Liver (tissue), 9 donors: ENCODE measurements around the gene CPNE5. TPM values are rescaled to one million over a fixed set of nuclear protein-coding genes. Genes with fewer than 3 reads are reported as not detected.
"Not testable (repeated sequence)": the region's sequence is repeated elsewhere in the genome, so short reads cannot be mapped to it uniquely, and the experiment has no call there.

ENCODE experiments used
- DNase-seq: peaks from one replicate; pipeline ENCODE4 v3.0.0-alpha.2; 2017; ENCODE audit warnings: low spot score
- H3K27ac ChIP-seq, 2 donors: one replicate each; pipeline ENCODE4 v1.7.0; 2013; ENCODE audit warnings: inconsistent platforms in 2 of 2, low read length in 2 of 2, control low read depth in 1 of 2, low read depth in 1 of 2, mild to moderate bottlenecking in 1 of 2
- H3K27me3 ChIP-seq, 4 donors: one replicate each; pipeline versions ENCODE4 v1.6.1 to v1.7.0; 2013; ENCODE audit warnings: low read length in 3 of 4, inconsistent platforms in 1 of 4, mild to moderate bottlenecking in 1 of 4, moderate library complexity in 1 of 4; ENCODE audit not compliant: control insufficient read depth in 4 of 4, insufficient read depth in 4 of 4
- H3K36me3 ChIP-seq, 4 donors: one replicate each; pipeline versions ENCODE4 v1.6.1 to v1.7.0; 2013; ENCODE audit warnings: low read length in 3 of 4, mild to moderate bottlenecking in 3 of 4, low read depth in 1 of 4, moderate library complexity in 1 of 4; ENCODE audit not compliant: control insufficient read depth in 4 of 4, insufficient read depth in 3 of 4
- H3K4me1 ChIP-seq, 4 donors: one replicate each; pipeline versions ENCODE4 v1.6.1 to v1.7.0; 2013; ENCODE audit warnings: low read length in 3 of 4, mild to moderate bottlenecking in 3 of 4, moderate library complexity in 1 of 4; ENCODE audit not compliant: control insufficient read depth in 4 of 4, insufficient read depth in 4 of 4
- H3K4me3 ChIP-seq, 3 donors: one replicate each; pipeline versions ENCODE4 v1.6.1 to v1.7.0; 2013; ENCODE audit warnings: low read length in 3 of 3, control low read depth in 1 of 3, low read depth in 1 of 3, mild to moderate bottlenecking in 1 of 3
- H3K9ac ChIP-seq, 2 donors: one replicate each; pipeline ENCODE4 v1.7.0; 2013; ENCODE audit warnings: low read length in 2 of 2, mild to moderate bottlenecking in 2 of 2, moderate library complexity in 2 of 2, control low read depth in 1 of 2, low read depth in 1 of 2
- H3K9me3 ChIP-seq, 4 donors: one replicate each; pipeline versions ENCODE4 v1.6.1 to v1.7.0; 2013; ENCODE audit warnings: low read length in 3 of 4; ENCODE audit not compliant: control insufficient read depth in 4 of 4
- ATF3 ChIP-seq: IDR thresholded peaks from 2 replicates; pipeline ENCODE4 v1.6.1; 2016; ENCODE audit warnings: antibody characterized with exemption
- CTCF ChIP-seq: fragments of 150-350 bp; IDR thresholded peaks from 2 replicates; pipeline ENCODE4 v1.5.1; 2017; ENCODE audit warnings: improper control_type of control experiment, low read depth, low read length; ENCODE audit not compliant: missing input control
- EGR1 ChIP-seq, 2 donors: IDR thresholded peaks; 2 replicates each; pipeline ENCODE4 v1.6.1; 2016 to 2018; ENCODE audit warnings: antibody characterized with exemption in 2 of 2, low read depth in 2 of 2
- FOXA1 ChIP-seq: IDR thresholded peaks from 2 replicates; pipeline ENCODE4 v1.6.1; 2016; ENCODE audit warnings: antibody characterized with exemption
- FOXA2 ChIP-seq: IDR thresholded peaks from 2 replicates; pipeline ENCODE4 v1.6.1; 2016; ENCODE audit warnings: antibody characterized with exemption
- JUND ChIP-seq, 2 donors: IDR thresholded peaks; 2 replicates each; pipeline ENCODE4 v1.6.1; 2016; ENCODE audit warnings: antibody characterized with exemption in 2 of 2
- MAX ChIP-seq: IDR thresholded peaks from 2 replicates; pipeline ENCODE4 v1.6.1; 2016; ENCODE audit warnings: antibody characterized with exemption
- NR2F2 ChIP-seq: IDR thresholded peaks from 2 replicates; pipeline ENCODE4 v1.6.1; 2016; ENCODE audit warnings: antibody characterized with exemption
- RAD21 ChIP-seq, 2 donors: IDR thresholded peaks; 2 replicates each; pipeline ENCODE4 v1.6.1; 2016; ENCODE audit warnings: antibody characterized with exemption in 2 of 2, mild to moderate bottlenecking in 2 of 2
- YY1 ChIP-seq: IDR thresholded peaks from 2 replicates; pipeline ENCODE4 v1.6.1; 2016; ENCODE audit warnings: antibody characterized with exemption, mild to moderate bottlenecking
- WGBS: extraction: QIAGEN DNeasy Blood & Tissue Kit; methylation state at CpG from one replicate; pipeline ENCODE4 v1.1.7; 2013; 5-methylcytosine and 5-hydroxymethylcytosine counted together
- polyA plus RNA-seq, 2 donors: library from polyadenylated mRNA; stranded (reverse) in 1 of 2; unstranded in 1 of 2; fragments of 200-250 nt in 1 of 2; fragments of >200 nt in 1 of 2; fragmentation: Nextera tagmentation in 1 of 2; extraction: Ambion mirVana in 1 of 2; gene quantifications; one replicate each; pipeline versions ENCODE4 v1.2.1 to v1.2.3, GENCODE V29; 2013 to 2015
- total RNA-seq, 2 donors: library from RNA; depleted of rRNA; stranded (reverse); fragments of >200 nt; gene quantifications; one replicate each; pipeline ENCODE4 v1.2.3, GENCODE V29; 2014
- donor health status: healthy.
- donor health status: healthy.
- donor health status: healthy.
- donor health status: healthy.
- donor health status: healthy.

The CPNE5 gene
- total and polyA plus RNA-seq, 4 donors: 0.24 to 1.1 (median 0.44) TPM

GRCh38 chr6:36815962-36816735 is 23.1 kb downstream of the CPNE5 start:
- TF ChIP-seq JUND (IDR thresholded peaks at IDR 0.05) (no peak), EGR1 (IDR thresholded peaks at IDR 0.05; ENCODE audit: low read depth in 2 of 2) (no peak), CTCF (no peak), MAX (no peak), RAD21 (IDR thresholded peaks at IDR 0.05) (no peak), ATF3 (no peak)

GRCh38 chr6:36814249-36814648 is 25.0 kb downstream of the CPNE5 start:
- no peak for TF ChIP-seq FOXA2
- no peaks in the 10 kb centered on the region for H3K27me3 ChIP-seq
- H3K36me3 ChIP-seq: no peaks in the 10 kb centered on the region
- 89% methylated on average over 7 of the region's 7 CpGs for WGBS
- no peak overlapping the region for H3K4me3 ChIP-seq
- DNase-seq: no peak
- H3K9me3 ChIP-seq: no peaks in the 10 kb centered on the region
- no peak overlapping the region for H3K27ac ChIP-seq
- H3K9ac ChIP-seq: no peak overlapping the region
- no peaks in the 10 kb centered on the region for H3K4me1 ChIP-seq

More at GRCh38 chr6:36815962-36816735, 23.1 kb downstream of the CPNE5 start:
- DNase-seq: no peak
- no peaks in the 10 kb centered on the region for H3K9me3 ChIP-seq
- 82% methylated on average over 7 of the region's 7 CpGs for WGBS
- H3K27me3 ChIP-seq: no peaks in the 10 kb centered on the region
- H3K4me1 ChIP-seq: no peaks in the 10 kb centered on the region
- no peaks in the 10 kb centered on the region for H3K36me3 ChIP-seq
- H3K27ac ChIP-seq: no peak overlapping the region
- no peak overlapping the region for H3K4me3 ChIP-seq
- H3K9ac ChIP-seq: no peak overlapping the region

- Histone ChIP-seq H3K4me3 (no peak overlapping the region), H3K9me3 (no peaks in the 10 kb centered on the region), H3K36me3 (no peaks in the 10 kb centered on the region), H3K27ac (no peak overlapping the region), H3K27me3 (no peaks in the 10 kb centered on the region), H3K9ac (no peak overlapping the region), H3K4me1 (no peaks in the 10 kb centered on the region)
- no peak for DNase-seq
- WGBS: 91% methylated on average over 3 of the region's 3 CpGs
- TF ChIP-seq FOXA1 (no peak), YY1 (no peak), NR2F2 (no peak), CTCF (no peak)
These were observed 25.7 kb downstream of the CPNE5 start for GRCh38 chr6:36813526-36813925.

GRCh38 chr6:36813047-36813446 is 26.2 kb downstream of the CPNE5 start:
- DNase-seq, H3K36me3 ChIP-seq, H3K9ac ChIP-seq, H3K4me1 ChIP-seq, H3K4me3 ChIP-seq, H3K27me3 ChIP-seq, H3K9me3 ChIP-seq, H3K27ac ChIP-seq: not testable (repeated sequence)
- 96% methylated on average over 3 of the region's 3 CpGs for WGBS
